AG09309 (cell line): ENCODE data around the gene VAX1.

Experiments
- DNase-seq: peaks from one replicate; pipeline ENCODE4 v3.0.0-alpha.2; 2010; ENCODE audit warnings: low read depth
- H3K4me3 ChIP-seq: 2 replicates; pipeline ENCODE4 v1.5.1; 2011; ENCODE audit warnings: mild to moderate bottlenecking, low read depth, low read length, moderate library complexity; ENCODE audit not compliant: control insufficient read depth
- CTCF ChIP-seq: IDR thresholded peaks from 2 replicates; pipeline ENCODE4 v1.5.1; 2011; ENCODE audit warnings: mild to moderate bottlenecking, low read depth, low read length, inconsistent platforms; ENCODE audit not compliant: insufficient read depth, control insufficient read depth; ENCODE audit errors: missing control alignments

The VAX1 gene

DNA sequence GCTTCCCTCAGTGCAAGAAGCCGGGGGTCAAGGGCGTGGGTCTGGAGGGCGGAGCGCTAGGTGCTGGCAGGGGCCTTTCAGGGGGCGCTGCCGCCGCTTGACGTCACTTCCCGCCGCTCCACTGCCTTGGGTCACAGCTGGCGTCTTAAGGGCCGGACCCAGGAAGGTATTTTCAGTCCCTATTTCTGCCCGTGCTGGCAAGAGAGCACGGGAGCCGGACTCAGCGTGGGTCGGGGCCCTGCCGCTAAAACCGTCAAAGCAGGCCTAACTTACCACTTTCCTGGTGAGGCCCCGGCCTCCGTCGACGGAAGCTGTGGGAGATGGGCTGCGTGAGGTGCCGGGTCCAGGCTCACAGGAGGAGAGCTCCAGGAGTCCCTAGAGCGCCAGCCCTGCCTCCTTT, 12.0 kb downstream of the VAX1 start:
- H3K4me3 ChIP-seq = no peak overlapping the region
- TF ChIP-seq CTCF = no peak
- DNase-seq = no peak

GRCh38 chr10:117112220-117112619, 25.9 kb downstream of the VAX1 start:
- no peak for DNase-seq
- H3K4me3 ChIP-seq = no peak overlapping the region
- peak; percentile 51 for TF ChIP-seq CTCF

- no peak for TF ChIP-seq CTCF
- no peak for DNase-seq
- H3K4me3 ChIP-seq = no peak overlapping the region
Observed at GRCh38 chr10:117107238-117107637, 30.8 kb downstream of the VAX1 start.

- no peak for DNase-seq
- no peak overlapping the region for H3K4me3 ChIP-seq
- TF ChIP-seq CTCF = no peak
Observed at GRCh38 chr10:117096599-117097201, 41.4 kb downstream of the VAX1 start.

GRCh38 chr10:117094856-117095255, 43.2 kb downstream of the VAX1 start:
- H3K4me3 ChIP-seq = no peak overlapping the region
- no peak for DNase-seq
- no peak for TF ChIP-seq CTCF

GRCh38 chr10:117092386-117092785, 45.7 kb downstream of the VAX1 start:
- H3K4me3 ChIP-seq = no peak overlapping the region
- DNase-seq = no peak
- no peak for TF ChIP-seq CTCF

GRCh38 chr10:117090834-117091233, 47.2 kb downstream of the VAX1 start:
- no peak for DNase-seq
- TF ChIP-seq CTCF = no peak
- H3K4me3 ChIP-seq = no peak overlapping the region
